GM23338 (cell line): Measurements from ENCODE around the gene TOM1L2.

ENCODE experiments used
- CREB1 ChIP-seq: fragments of 250-450 bp; sonication (Bioruptor Pico); IDR thresholded peaks from 2 replicates; pipeline ENCODE4 v1.5.0; 2020; ENCODE audit warnings: low read depth, mild to moderate bottlenecking, moderate library complexity
- CTCF ChIP-seq, 2 experiments: fragments of 200-600 bp in 1 of 2; sonication (generic) in 1 of 2; conservative IDR thresholded peaks; 2 replicates each; pipeline versions ENCODE4 v1.5.1 to v1.6.1; 2016 to 2017; ENCODE audit warnings: antibody characterized with exemption in 2 of 2, low read depth in 2 of 2, mild to moderate bottlenecking in 2 of 2, moderate library complexity in 1 of 2
- EZH2 ChIP-seq: fragments of 200-600 bp; sonication (generic); IDR thresholded peaks from one replicate; pipeline ENCODE4 v1.8.0; 2017; ENCODE audit warnings: antibody characterized with exemption, mild to moderate bottlenecking, low read depth; ENCODE audit not compliant: unreplicated experiment
- EZH2phosphoT487 ChIP-seq: fragments of 200-600 bp; sonication (generic); IDR thresholded peaks from one replicate; pipeline ENCODE4 v1.8.1; 2018; ENCODE audit warnings: antibody characterized with exemption; ENCODE audit not compliant: unreplicated experiment
- POLR2AphosphoS5 ChIP-seq: IDR thresholded peaks from 2 replicates; pipeline ENCODE4 v1.6.1; 2016; ENCODE audit warnings: antibody characterized with exemption, low read depth
- REST ChIP-seq: IDR thresholded peaks from one replicate; pipeline ENCODE4 v1.6.1; 2018; ENCODE audit warnings: antibody characterized with exemption; ENCODE audit not compliant: unreplicated experiment
- ZNF331 ChIP-seq: fragments of 250-450 bp; sonication (Bioruptor Pico); IDR thresholded peaks from 2 replicates; pipeline ENCODE4 v1.5.0; 2020; ENCODE audit warnings: low read depth, mild to moderate bottlenecking, moderate library complexity

- TF ChIP-seq CTCF (conservative IDR thresholded peaks at IDR 0.05; ENCODE audit: low read depth in 2 of 2) (no peak), REST (no peak), ZNF331 (no peak), POLR2AphosphoS5 (no peak), EZH2phosphoT487 (no peak), EZH2 (no peak), CREB1 (CRISPR knock-in tag) (no peak)
These were observed 64.7 kb downstream of the TOM1L2 start for GRCh38 chr17:17907469-17907868.
